NCI-H1105 treated with DMSO at 0.1 percent for 48 hours (cell line): ENCODE results near the gene UBE2J2.

Experiments used
- DNase-seq: peaks from one replicate; lab custom pipeline; 2025; lab: John Stamatoyannopoulos, UW

Gene UBE2J2

GRCh38 chr1:1280782-1281481 is 7.3 kb upstream of the UBE2J2 start:
- DNase-seq: no peak

- no peak for DNase-seq
These were observed 5.4 kb upstream of the UBE2J2 start for GRCh38 chr1:1279028-1279427.

GRCh38 chr1:1278620-1279019 is 5.0 kb upstream of the UBE2J2 start:
- DNase-seq: no peak

DNA sequence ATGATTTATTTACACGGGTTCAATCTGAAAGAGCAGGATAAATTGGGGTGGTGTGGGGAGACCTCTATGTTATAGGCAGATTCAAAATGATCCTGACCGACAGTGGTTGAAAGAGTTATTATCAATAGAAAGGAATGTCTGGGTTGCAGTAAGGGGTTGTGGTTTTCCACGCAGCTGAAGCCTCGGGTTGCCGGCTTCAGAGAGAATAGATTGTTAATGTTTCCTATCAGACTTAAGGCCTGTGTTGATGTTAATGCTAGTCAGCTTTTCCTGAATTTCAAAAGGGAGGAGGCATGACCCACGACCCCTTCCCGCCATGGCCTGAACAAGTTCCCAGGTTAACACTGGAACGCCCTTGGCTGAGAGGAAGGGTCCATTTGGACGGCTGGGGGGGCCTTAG is 2.2 kb upstream of the UBE2J2 start:
- DNase-seq: no peak

- DNase-seq: no peak
These were observed 1.3 kb upstream of the UBE2J2 start for GRCh38 chr1:1274931-1275431.

GRCh38 chr1:1274299-1274930 is 761 bp upstream of the UBE2J2 start:
- no peak for DNase-seq

DNA sequence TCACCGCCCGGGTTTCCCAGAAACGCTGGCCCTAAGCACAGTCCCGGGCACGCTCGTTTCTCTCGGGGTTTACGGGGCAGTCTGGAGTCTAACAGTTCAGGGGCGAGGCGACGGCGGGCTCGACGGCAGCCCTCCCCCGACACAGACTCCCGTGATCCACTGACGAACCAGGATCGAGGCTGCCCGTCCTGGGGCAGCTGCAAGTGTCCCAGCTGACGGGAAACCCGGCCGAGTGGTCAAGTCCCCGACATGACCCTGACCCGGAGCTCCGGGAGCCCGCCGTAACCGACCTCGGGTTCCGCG is 494 bp downstream of the UBE2J2 start:
- DNase-seq: no peak

DNA sequence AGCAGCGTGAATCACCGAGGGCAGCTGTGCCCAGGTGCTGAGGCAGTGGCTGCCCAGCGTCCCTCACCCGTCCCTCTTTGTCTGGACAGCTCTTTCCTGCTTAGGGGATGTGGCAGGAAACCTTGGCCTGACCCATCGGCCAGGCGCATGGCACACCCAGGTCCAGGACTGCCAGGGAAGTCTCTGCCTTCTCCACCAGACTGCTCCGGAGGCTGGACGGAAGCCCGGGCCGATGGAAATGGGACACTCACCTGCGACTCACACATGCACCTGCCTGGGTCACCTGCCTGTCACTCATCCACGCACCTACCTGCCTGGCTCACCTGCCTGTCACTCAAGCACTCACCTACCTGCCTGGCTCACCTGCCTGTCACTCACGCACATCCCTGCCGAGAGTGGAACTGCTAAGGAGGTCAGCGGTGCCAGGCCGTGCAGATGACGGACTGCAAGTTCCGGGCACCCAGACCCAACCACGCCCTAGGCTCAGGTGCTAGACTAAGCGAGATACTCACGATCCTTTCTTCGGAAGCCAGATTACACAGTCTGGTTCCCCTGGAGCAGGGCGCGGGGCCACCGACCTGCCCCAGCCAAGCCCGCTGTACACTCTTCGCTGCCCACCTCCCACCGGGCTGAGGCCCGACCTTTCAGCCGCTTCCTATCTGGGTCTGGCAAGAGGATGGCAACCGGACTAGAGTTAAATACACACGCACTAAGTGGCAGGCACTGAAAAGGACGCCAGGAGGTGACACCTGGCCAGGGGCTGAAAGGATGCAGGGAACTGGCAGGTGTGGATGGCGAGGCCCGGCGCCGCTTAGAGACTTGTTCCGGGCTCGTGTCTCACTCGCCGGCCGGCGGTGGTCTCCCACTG is 1.1 kb downstream of the UBE2J2 start:
- DNase-seq: peak; percentile 32

- DNase-seq: no peak
These were observed 2.8 kb downstream of the UBE2J2 start for GRCh38 chr1:1270813-1271212.

DNA sequence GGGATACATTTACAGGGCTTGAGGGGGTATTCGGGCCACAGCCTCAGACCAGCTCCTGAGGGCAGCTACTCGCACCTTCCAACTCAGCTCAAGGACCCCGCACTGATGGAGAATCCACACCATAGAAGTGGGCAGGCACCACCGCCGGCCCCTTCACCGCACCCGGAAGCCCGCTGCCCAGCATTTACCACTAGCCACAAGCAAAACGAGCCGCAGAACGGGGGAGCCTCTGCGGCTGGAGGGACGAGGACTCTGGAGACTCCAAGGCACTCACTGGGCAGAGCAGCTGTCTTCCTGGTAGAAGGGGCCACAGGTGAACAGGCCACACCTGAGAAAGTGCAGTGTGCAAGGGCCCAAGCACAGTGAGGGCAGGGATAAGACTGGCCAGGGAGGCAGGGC is 5.4 kb downstream of the UBE2J2 start:
- DNase-seq: no peak

GRCh38 chr1:1267488-1268283 is 6.0 kb downstream of the UBE2J2 start:
- DNase-seq: no peak

GRCh38 chr1:1264868-1265272 is 8.8 kb downstream of the UBE2J2 start:
- no peak for DNase-seq

DNA sequence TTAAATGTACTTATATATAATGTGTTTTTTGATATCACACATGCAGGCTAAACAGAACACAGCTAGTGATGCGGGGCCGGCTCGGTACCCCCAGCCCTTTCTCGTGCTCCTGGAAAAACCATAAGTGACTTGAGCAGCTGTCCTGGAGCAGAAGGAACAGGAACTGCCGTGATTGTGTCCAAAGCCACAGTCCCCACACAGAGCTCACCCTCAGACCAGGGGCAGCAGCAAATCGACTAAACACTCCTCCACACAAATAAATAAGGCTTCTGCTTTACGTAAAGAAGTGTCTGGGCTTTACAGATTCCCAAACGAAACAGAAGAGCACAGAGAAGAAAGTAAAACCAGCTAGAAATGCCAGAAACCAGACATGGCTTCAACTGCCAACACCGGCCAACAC is 9.6 kb downstream of the UBE2J2 start:
- no peak for DNase-seq

DNA sequence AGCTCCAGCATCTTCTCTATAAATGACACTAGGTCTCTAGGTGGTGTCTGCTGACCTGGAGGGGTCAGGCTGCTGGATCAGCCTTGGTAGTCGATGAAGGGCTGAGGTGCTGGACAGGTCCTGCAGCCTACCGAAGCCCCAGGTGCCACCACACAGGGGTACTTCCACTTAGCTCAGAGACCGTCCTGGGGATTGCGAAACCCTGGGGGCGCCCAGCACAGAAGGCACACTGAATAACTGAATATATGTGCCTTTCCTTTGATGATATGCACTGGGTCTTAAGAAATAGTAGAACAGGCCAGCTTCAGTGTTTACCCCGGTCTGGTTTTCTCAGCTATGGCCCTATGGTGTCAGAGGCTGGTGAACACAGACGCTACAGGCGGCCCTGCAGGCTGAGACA is 10.9 kb downstream of the UBE2J2 start:
- no peak for DNase-seq

GRCh38 chr1:1262071-1262470 is 11.6 kb downstream of the UBE2J2 start:
- DNase-seq: no peak

GRCh38 chr1:1260843-1261560 is 12.7 kb downstream of the UBE2J2 start:
- no peak for DNase-seq

DNA sequence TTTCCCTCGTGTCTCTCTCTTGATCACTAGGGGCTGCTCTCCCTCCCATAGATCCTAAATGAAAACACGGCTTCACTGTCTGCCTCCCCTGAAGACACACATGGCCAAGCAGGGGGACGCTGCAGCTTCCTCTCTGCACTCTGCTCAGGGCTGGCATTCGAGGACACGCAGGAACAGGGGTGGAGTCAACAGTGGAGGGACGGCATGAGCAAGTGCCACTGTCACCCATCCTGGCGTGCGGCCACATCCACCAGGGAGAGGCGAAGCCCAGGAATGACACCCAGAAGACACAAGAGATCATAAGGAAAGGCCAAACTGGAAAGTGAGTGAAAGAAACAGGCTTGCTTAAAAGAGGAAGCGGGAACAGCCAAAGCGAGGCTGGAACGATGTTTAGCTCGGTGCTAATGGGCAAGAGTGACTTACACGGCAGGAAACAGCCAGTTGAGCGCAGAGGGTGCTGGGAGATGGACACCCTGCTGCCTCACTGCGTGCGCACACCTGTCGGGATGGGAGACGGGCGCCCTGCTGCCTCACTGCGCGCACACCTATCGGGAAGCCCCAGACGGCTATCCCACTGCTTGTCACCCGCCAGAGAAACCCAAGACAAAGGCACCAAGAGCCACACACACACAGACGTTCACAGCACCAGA is 13.6 kb downstream of the UBE2J2 start:
- DNase-seq: no peak

DNA sequence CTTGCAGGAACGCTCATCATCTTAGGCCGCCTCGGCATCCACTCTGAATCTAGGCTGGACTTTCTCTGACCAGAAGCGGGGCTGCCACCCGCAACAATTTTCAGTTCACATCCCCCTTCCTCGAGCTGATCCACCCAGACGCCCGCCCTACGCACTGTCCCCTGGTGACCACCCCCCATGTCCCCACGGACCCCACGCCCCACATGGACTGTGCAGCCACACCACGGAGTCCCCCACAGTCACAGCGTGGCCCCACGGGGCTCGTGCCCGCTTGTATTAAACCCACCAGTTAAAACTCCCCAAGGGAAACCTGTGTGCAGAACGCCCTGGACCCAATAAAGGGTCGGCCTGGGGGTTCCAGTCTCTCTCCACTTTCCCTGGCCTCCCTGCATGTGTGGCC is 14.1 kb downstream of the UBE2J2 start:
- no peak for DNase-seq

DNA sequence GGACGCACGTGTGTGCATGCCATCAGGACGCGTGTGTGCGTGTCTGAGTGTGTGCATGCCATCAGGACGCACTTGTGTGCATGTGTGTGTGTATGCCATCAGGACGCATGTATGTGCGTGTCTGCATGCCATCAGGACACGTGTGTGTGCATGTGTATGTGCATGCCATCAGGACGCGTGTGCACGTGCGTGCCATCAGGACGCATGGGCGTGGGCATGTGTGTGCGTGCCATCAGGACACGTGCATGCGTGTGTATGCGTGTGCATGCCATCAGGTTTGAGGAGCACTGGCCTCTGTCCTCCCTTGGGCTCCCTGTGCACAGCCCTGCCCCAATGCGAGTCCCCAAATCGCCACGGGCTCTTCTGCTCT is 14.6 kb downstream of the UBE2J2 start:
- no peak for DNase-seq

DNA sequence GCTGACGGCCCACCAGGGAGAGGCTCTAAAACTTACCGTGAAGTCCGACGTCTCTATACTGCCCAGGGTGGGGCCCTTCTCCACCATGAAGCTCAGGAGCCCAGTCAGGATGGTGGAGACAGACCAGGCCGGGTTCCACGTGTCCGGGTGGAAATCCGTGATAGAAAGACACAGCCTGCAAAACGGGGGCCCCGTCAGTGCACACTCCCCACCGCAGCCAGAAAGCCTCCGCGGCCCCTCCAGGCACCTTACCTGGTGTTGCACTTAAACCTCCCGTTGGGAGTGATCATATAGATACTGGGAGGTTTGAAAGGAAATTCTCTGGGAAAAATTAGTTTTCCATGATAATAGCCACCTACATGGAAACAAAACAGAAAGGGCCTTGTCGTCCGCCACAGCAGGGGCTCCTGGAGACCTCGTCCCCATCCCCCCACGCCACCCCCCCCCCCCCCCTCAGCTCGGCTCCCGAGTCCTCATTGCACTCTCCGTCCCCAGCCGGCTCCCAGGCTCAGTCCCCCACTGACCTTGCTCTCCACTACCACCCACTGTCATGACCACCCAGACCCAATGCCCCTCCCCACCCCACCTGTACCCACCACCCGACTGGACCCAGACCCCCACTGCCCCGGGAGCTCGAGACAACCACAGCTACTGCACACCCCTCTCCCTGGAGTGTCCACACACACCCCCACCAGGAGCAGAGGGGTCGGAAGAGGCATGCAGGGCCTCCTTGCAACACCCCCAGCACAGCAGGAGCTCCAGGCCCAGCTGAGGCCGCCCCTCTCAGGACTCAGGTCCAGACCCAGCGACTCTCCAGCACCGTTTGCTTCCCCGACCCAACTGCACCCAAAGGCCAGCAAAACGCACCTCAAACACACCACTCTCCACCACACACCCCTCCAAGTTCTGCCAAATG is 16.4 kb downstream of the UBE2J2 start:
- no peak for DNase-seq
